HepG2 (cell line): ENCODE results near the gene CASKIN2. TPM values are rescaled to one million over a fixed set of nuclear protein-coding genes. Genes with fewer than 3 reads are reported as not detected.
A peak's percentile ranks its signal among the peaks of the same experiment; 100 is the strongest.

Experiments
- ATAD3A ChIP-seq: sonication (generic); formaldehyde crosslinking; IDR thresholded peaks from 2 replicates; pipeline ENCODE4 v1.4.0; 2020; ENCODE audit warnings: missing genetic modification reagents
- ATF1 ChIP-seq: IDR thresholded peaks from 2 replicates; pipeline ENCODE4 v1.6.1; 2016; ENCODE audit warnings: mild to moderate bottlenecking, control low read depth
- DMAP1 ChIP-seq: IDR thresholded peaks from 2 replicates; pipeline ENCODE4 v1.6.1; 2016
- ELF3 ChIP-seq: IDR thresholded peaks from 2 replicates; pipeline ENCODE4 v1.6.1; 2016; ENCODE audit warnings: missing genetic modification reagents, missing compliant biosample characterization
- FOXJ3 ChIP-seq: sonication (generic); formaldehyde crosslinking; IDR thresholded peaks from 2 replicates; pipeline ENCODE4 v1.4.0; 2020; ENCODE audit warnings: missing genetic modification reagents, mild to moderate bottlenecking, borderline replicate concordance
- FOXM1 ChIP-seq: sonication (generic); formaldehyde crosslinking; IDR thresholded peaks from 2 replicates; pipeline ENCODE4 v1.5.0; 2020; ENCODE audit warnings: missing genetic modification reagents
- JUN ChIP-seq: sonication (generic); formaldehyde crosslinking; IDR thresholded peaks from 2 replicates; pipeline ENCODE4 v1.4.0; 2020; ENCODE audit warnings: mild to moderate bottlenecking, missing genetic modification reagents
- MED8 ChIP-seq: sonication (generic); formaldehyde crosslinking; IDR thresholded peaks from 2 replicates; pipeline ENCODE4 v1.8.1; 2023; ENCODE audit warnings: mild to moderate bottlenecking, missing genetic modification reagents; ENCODE audit not compliant: insufficient replicate concordance
- MXD1 ChIP-seq: sonication (generic); formaldehyde crosslinking; IDR thresholded peaks from 2 replicates; pipeline ENCODE4 v1.4.0; 2020; ENCODE audit warnings: mild to moderate bottlenecking, missing genetic modification reagents
- RFX1 ChIP-seq: fragments of 450-650 bp; IDR thresholded peaks from 2 replicates; pipeline ENCODE4 v1.6.1; 2017
- SKIL ChIP-seq: sonication (generic); formaldehyde crosslinking; IDR thresholded peaks from 2 replicates; pipeline ENCODE4 v1.8.0; 2022; ENCODE audit warnings: missing genetic modification reagents, mild to moderate bottlenecking, moderate library complexity, borderline replicate concordance
- SRSF4 ChIP-seq: fragments of 200-400 bp; formaldehyde crosslinking; IDR thresholded peaks from one replicate; pipeline ENCODE4 v1.6.1; 2018; ENCODE audit warnings: mild to moderate bottlenecking, low read depth, low read length, moderate library complexity; ENCODE audit not compliant: poor library complexity, severe bottlenecking
- WIZ ChIP-seq: sonication (generic); formaldehyde crosslinking; IDR thresholded peaks from 2 replicates; pipeline ENCODE4 v1.5.1; 2020; ENCODE audit warnings: mild to moderate bottlenecking, missing genetic modification reagents
- ZNF558 ChIP-seq: sonication (generic); formaldehyde crosslinking; IDR thresholded peaks from 2 replicates; pipeline ENCODE4 v1.9.0; 2022; ENCODE audit warnings: mild to moderate bottlenecking, missing genetic modification reagents, borderline replicate concordance
- ZNF563 ChIP-seq: sonication (generic); formaldehyde crosslinking; IDR thresholded peaks from 2 replicates; pipeline ENCODE4 v1.8.0; 2022; ENCODE audit warnings: mild to moderate bottlenecking, moderate library complexity, missing genetic modification reagents
- ZNF607 ChIP-seq: sonication (generic); formaldehyde crosslinking; IDR thresholded peaks from 2 replicates; pipeline ENCODE4 v1.5.1; 2020; ENCODE audit warnings: missing genetic modification reagents, mild to moderate bottlenecking, borderline replicate concordance
- ZNF615 ChIP-seq: sonication (generic); formaldehyde crosslinking; IDR thresholded peaks from 2 replicates; pipeline ENCODE4 v1.5.0; 2020; ENCODE audit warnings: mild to moderate bottlenecking, missing genetic modification reagents, borderline replicate concordance
- ZNF737 ChIP-seq: sonication (generic); formaldehyde crosslinking; IDR thresholded peaks from 2 replicates; pipeline ENCODE4 v1.5.0; 2020; ENCODE audit warnings: missing genetic modification reagents, mild to moderate bottlenecking, borderline replicate concordance
- polyA plus RNA-seq, 8 experiments: library from polyadenylated mRNA; depleted of rRNA in 3 of 8; stranded (reverse) in 7 of 8; unstranded in 1 of 8; fragments of >200 nt; fragmentation: Illumina TruSeq in 4 of 8; extraction: Trizol in 4 of 8; gene quantifications; 2 replicates each; pipeline versions ENCODE4 v1.2.1 to v1.2.3, GENCODE V29; 2011 to 2016; ENCODE audit warnings: low read depth in 4 of 8, missing spikeins in 1 of 8, mixed read lengths in 1 of 8; ENCODE audit not compliant: insufficient read depth in 1 of 8
- total RNA-seq, 5 experiments: library from RNA; depleted of rRNA; stranded (reverse); fragments of >200 nt; fragmentation: Illumina TruSeq; extraction: Trizol; gene quantifications; 2 replicates each; pipeline ENCODE4 v1.2.3, GENCODE V29; 2016; ENCODE audit warnings: low read depth in 1 of 5
- TF ChIP-seq, protein P1 (sequence below): sonication (generic); formaldehyde crosslinking; conservative IDR thresholded peaks from 2 replicates; pipeline ENCODE4 v1.4.0; 2020; ENCODE audit warnings: mild to moderate bottlenecking, missing genetic modification reagents, moderate library complexity
- TF ChIP-seq, protein P2 (sequence below): sonication (generic); formaldehyde crosslinking; IDR thresholded peaks from 2 replicates; pipeline ENCODE4 v1.4.0; 2020; ENCODE audit warnings: missing genetic modification reagents
- TF ChIP-seq, protein P3 (sequence below): sonication (generic); formaldehyde crosslinking; IDR thresholded peaks from 2 replicates; pipeline ENCODE4 v1.4.0; 2020; ENCODE audit warnings: mild to moderate bottlenecking, low read depth, missing genetic modification reagents

CASKIN2 gene
- total and polyA plus RNA-seq, 2 of the 13 experiments (the other 11 are each of a cell fraction or from before 2014, with no cell fraction given) = 5.2 to 7.8 TPM

DNA sequence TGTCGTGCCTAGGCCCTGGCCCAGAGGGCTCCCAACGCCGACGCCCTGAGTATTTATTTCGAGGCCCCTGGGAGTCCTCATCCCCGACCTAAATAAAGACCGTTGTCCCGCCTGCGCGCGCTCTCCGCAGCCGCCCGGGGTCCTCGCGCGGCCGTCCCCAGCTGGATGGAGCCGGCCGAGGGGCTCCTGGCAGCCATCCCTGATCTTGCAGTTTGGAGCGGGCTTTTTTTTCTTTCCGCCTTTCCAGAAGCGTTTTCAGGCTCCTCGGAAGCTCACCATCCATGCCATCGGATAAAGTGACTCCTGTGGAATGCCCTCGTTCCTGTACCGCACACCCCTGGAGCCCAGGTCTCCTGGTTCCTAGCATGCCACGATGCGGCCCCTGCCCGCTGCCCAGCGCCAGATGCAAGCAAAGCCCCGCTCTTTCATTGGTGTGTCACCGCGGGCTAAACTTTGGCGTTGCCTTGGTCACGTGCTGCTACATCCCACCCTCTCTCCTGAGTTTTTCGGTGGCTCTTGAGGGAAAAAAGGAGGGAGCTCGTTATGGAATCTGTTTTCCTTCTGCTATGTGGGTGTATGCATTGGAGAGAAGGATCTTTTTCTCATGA lies 58.2 kb downstream of the CASKIN2 start (continued):
- TF ChIP-seq, protein P1, sequence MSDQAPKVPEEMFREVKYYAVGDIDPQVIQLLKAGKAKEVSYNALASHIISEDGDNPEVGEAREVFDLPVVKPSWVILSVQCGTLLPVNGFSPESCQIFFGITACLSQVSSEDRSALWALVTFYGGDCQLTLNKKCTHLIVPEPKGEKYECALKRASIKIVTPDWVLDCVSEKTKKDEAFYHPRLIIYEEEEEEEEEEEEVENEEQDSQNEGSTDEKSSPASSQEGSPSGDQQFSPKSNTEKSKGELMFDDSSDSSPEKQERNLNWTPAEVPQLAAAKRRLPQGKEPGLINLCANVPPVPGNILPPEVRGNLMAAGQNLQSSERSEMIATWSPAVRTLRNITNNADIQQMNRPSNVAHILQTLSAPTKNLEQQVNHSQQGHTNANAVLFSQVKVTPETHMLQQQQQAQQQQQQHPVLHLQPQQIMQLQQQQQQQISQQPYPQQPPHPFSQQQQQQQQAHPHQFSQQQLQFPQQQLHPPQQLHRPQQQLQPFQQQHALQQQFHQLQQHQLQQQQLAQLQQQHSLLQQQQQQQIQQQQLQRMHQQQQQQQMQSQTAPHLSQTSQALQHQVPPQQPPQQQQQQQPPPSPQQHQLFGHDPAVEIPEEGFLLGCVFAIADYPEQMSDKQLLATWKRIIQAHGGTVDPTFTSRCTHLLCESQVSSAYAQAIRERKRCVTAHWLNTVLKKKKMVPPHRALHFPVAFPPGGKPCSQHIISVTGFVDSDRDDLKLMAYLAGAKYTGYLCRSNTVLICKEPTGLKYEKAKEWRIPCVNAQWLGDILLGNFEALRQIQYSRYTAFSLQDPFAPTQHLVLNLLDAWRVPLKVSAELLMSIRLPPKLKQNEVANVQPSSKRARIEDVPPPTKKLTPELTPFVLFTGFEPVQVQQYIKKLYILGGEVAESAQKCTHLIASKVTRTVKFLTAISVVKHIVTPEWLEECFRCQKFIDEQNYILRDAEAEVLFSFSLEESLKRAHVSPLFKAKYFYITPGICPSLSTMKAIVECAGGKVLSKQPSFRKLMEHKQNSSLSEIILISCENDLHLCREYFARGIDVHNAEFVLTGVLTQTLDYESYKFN = 0 out of 2 replicates have a peak, but pooled peaks have one; percentile 13
- TF ChIP-seq ZNF563 (CRISPR knock-in tag) (no peak), ZNF558 (CRISPR knock-in tag) (no peak), FOXJ3 (CRISPR knock-in tag) (no peak), WIZ (CRISPR knock-in tag) (no peak), ZNF615 (no peak), MXD1 (CRISPR knock-in tag) (no peak; the same call in 1 of the 2 replicates), FOXM1 (no peak), ZNF607 (CRISPR knock-in tag) (no peak), JUN (CRISPR knock-in tag) (peak; percentile 49; the same call in 1 of the 2 replicates), SRSF4 (no peak), ELF3 (CRISPR knock-in tag) (no peak), RFX1 (no peak), ATF1 (no peak), ATAD3A (CRISPR knock-in tag) (no peak), SKIL (CRISPR knock-in tag) (no peak), ZNF737 (CRISPR knock-in tag) (no peak), MED8 (CRISPR knock-in tag) (no peak), DMAP1 (CRISPR knock-in tag) (no peak)
- TF ChIP-seq, protein P2, sequence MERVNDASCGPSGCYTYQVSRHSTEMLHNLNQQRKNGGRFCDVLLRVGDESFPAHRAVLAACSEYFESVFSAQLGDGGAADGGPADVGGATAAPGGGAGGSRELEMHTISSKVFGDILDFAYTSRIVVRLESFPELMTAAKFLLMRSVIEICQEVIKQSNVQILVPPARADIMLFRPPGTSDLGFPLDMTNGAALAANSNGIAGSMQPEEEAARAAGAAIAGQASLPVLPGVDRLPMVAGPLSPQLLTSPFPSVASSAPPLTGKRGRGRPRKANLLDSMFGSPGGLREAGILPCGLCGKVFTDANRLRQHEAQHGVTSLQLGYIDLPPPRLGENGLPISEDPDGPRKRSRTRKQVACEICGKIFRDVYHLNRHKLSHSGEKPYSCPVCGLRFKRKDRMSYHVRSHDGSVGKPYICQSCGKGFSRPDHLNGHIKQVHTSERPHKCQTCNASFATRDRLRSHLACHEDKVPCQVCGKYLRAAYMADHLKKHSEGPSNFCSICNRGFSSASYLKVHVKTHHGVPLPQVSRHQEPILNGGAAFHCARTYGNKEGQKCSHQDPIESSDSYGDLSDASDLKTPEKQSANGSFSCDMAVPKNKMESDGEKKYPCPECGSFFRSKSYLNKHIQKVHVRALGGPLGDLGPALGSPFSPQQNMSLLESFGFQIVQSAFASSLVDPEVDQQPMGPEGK (CRISPR knock-in tag) = no peak
- TF ChIP-seq, protein P3, sequence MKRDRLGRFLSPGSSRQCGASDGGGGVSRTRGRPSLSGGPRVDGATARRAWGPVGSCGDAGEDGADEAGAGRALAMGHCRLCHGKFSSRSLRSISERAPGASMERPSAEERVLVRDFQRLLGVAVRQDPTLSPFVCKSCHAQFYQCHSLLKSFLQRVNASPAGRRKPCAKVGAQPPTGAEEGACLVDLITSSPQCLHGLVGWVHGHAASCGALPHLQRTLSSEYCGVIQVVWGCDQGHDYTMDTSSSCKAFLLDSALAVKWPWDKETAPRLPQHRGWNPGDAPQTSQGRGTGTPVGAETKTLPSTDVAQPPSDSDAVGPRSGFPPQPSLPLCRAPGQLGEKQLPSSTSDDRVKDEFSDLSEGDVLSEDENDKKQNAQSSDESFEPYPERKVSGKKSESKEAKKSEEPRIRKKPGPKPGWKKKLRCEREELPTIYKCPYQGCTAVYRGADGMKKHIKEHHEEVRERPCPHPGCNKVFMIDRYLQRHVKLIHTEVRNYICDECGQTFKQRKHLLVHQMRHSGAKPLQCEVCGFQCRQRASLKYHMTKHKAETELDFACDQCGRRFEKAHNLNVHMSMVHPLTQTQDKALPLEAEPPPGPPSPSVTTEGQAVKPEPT = no peak
